ENCODE data around the gene TMEM11.
A peak's percentile ranks its signal among the peaks of the same experiment; 100 is the strongest.
"Not testable (repeated sequence)": the region's sequence is repeated elsewhere in the genome, so short reads cannot be mapped to it uniquely, and the experiment has no call there.

TMEM11 gene

DNA sequence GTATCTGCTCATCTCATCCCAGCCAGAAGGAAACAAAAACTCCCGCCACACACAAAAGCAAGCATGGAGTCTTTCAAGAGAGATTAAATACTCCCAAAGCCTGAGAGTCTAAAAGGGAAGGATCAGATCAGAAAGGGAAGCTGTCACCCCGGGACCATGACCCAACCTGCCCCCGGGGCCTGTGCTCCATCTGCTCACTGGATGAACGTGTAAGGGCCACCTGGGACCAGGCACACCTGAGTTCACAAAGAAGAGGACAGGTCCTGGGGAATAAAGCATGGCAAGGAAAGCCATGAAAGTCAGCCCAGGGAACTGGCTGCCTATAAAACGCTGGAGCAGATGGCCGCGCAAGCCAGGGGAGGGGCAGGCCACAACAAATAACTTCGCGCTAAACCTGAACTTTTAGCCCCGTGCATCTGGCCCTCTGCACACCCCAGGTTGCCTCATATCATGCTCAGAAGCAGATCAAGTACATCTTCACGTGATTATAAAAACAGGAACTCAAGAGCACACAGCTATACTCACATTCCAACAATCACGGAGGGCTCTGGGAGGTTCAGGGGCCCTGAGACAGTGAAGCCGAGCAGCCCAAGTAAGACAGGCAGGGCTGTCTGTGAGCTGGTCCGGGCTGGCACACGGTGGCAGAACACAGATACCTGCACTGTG is 3.4 kb downstream of the TMEM11 start:
- peak; percentile 86 for DNase-seq

DNA sequence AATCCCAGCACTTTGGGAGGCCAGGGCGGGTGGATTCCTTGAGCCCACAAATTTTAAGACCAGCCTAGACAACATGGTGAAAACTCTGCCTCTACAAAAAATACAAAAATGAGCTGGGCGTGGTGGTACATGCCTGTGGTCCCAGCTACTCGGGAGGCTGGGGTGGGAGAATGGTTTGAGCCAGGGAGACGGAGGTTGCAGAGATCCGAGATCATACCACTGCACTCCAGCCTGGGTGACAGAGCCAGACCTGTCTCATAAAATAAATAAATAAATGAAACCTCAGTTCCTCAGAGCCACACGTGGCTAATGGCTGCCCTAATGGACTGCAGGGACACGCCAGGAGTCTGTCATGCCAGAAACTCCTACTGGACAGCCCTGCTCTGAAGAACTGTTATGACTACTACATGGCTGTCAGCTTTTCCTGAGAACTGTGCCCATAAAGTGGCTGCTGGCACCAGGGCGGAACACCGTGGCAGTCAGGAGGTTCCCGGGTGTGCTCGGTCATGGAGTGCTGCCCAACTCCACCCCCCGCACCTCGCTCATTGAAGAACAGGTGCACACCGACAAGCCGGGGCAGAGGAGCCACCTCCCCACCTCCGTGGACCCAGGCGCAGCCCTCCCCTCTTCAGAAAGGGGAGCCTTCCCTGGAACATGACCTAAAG is 4.3 kb downstream of the TMEM11 start:
- no peak for DNase-seq

DNA sequence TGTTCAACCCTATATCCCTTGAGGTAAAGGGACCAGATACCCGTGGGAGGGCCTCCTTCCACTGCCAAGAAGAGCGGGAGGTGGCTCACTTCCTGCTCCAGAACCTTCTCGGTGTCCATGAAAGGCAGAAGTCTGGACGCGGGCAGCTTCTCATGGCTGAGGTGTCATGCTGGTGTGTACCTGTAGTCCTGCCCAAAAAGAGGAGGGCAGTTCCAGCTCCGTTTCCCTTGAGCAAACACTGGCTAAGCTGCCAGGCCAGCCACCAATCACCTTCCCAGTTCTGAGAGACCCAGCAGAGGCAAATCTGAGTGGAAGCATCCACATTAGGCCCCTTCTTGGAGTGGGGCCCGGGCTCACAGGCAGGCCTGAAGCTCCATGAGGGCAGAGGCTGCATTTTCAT is 5.6 kb downstream of the TMEM11 start:
- no peak for DNase-seq

DNA sequence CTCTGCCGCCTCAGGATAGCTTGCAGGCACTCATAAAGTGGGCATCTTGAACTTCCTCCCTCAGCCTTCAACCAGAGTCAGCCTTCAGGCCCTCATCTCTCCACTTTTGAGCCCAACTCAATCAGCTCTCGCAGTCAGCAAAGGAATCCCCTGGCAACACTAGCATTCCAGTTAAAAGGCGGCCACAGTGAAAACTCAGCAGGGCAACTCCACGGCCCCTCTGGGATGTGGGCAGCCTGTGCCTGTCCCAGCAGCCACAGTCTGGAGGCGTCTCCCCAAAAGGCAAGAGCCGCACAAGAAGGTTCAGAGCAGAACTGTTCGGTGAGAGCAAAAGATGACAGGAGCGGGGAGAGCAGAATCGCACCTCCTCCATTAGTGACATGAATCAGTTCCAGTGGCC is 9.0 kb downstream of the TMEM11 start:
- no peak for DNase-seq

DNA sequence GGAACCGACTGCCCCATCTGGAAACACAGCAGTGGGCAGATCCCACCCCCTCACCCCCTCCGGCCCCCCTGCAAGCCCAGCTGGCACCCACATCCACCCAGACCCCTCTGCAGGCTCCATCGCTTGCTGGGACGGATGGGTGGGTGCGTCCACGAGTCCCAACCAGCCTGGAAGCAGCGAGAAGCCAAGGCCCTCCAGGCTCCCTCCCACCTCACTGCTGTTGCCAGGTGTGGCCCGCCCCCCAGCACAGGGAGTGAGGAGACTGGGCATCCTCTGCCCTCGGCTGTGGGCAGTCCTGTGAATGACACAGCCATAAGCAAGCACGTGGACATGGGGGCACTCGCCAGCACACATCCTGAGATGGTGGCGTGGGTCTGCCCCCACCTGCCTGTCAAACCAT is 11.4 kb downstream of the TMEM11 start:
- DNase-seq = no peak

DNA sequence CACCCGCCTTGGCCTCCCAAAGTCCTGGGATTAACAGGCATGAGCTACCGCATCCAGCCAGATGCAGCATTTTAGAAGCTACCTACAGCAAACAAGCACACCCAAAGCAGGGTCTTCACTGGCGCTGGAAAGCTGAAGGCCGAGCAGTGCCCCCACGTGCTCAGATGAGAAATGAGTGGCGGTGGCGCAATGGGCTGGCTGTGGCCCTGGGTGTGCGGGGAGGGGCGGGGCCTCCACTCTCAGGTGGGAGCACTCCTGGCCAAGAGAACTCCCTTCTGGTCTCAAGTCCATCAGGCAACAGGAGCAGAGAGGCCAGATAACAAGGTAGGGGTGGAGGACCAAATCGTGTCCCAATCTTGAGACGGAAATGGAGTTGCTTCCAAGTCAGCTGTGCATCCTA is 12.1 kb downstream of the TMEM11 start:
- DNase-seq = no peak

DNA sequence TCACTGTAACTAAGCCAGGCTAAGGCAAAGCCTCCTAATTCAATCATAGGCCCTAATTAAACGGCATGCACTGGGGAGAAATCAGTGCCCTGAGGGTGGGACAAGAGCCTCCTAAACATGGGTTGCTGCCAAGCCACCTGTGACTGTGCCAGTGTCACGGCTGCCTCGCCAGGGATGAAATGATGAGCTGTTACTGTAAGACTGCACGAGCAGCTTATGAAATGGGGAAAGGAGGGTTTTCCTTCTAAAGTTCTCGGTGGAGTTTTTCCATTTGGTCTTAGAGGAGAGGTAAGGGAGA is 12.7 kb downstream of the TMEM11 start:
- DNase-seq = peak; percentile 82

DNA sequence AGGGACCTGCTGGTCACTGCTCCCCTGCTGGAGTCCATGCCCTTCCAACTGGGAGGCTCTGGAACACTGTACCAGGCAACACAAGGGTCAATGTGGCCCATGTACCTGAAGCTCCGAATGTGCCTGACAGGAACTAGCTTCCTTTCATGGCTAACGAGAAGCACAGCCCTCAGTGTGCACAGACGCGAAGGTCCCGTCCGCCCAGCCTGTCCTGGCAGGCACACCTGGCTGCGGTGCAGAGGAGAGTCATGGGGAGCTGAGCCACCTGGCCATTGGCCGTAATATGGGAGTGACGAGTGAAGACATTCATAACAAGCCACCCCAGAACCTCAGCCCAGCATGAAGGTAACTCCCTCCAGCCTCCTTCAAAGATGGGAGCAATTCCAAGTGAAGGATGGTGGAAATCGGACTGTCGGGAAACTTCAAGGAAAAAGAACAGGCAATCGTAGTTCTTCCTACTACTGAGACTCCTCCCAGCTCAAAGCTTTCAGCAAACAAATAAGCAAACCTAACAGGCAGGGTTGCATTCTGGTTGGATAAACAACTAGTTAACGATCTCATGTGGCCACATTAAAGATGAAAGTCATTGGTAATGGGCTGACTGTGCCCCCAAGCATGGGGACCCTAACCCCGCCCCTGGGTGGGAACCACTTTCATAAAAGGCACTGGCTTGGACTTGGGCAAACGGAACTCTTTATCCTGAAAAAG is 13.2 kb downstream of the TMEM11 start:
- DNase-seq = no peak

DNA sequence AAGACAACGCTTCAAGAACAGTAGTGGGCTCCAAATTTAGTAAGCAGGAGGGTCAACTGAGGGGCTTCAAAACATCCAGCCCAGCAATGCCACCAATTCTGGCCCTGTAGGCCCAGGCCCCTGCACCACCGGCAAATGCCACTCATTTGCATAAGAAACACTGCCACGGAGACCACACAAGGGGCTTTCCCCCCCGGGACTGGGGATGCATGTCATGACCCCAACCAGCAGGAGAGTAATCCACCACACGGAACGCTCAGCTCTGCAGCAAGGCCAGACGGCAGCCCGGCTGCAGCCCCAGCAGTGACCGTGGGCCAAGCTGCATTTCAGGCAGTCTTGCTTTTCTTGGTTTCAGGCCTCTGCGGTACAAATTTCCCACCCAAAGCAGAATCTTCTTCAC is 14.1 kb downstream of the TMEM11 start:
- DNase-seq = no peak

DNA sequence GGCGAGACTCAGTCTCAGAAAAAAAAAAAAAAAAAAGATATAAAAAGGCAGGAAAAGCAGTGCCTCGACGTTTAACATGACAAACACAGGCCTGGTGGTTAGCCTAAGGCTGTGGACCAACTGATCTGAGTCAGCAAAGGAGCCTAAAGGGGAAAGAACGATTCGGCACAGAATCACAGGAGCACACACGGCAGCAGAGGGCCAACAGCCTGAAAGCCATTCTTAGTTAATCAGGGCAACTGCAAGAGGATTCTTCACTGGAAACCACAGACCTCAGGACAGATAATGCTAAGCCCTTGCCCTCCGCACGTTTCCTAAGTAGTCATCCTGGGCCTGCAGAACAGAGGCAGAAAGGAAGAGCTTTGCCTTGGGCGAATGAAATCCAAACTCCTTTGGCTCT is 14.7 kb downstream of the TMEM11 start:
- no peak for DNase-seq

DNA sequence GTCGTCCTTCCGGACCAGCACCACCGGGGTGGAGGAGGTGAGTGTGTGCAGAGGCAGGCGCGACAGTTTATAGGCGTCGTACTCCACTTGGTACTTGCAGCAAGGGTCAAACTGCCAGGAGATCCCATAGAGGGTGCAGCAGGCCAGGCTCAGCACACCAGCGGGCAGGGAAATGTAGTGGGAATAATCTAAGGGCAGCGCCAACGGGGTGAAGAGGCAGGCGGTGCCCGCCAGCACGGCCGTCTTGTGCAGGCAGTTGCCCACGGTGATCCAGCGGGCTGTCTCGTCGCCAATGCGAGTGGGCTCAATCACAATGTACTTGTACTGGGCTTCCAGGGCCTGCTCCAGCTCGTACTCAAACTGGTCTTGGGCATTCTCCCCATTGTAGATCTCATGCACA is 15.6 kb downstream of the TMEM11 start:
- no peak for DNase-seq

DNA sequence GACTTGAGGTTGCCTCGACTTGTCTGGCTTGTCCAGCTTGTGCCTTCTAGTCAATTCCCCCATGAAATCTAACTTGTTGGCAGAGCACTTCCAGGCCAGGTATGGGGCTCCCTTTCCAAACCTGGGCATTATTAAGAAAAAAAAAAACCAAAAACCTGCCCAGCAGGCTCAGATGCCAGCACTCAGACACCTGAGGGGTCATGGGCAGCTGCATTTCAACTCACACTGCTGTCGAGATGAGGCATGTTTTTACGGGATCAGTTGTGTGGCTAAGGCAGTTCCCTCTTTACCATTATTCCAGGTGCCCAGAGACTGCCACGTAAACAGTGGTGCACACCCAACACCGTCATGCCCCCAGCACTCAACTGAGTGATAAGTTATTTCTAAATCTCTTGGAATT is 17.8 kb downstream of the TMEM11 start:
- DNase-seq = no peak

DNA sequence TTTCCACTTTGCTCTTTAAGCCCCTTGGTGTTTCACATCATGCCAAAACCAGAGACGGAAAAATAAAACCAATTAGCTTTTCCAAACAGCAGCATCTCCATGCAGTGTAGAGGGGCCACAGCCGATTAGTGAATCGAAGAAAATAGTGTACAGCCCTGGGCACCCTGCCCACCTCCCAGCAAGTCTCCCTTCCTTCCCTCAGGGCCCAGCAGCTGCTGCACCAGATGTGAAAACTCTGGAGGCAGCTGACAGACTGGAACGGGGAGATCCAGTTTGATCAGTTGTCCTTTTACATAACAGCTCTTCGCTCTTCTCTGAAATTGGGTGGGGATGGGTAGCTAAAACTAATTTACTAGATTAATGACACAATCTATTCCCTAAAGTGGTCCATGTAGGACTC is 19.3 kb downstream of the TMEM11 start:
- peak; percentile 62 for DNase-seq

DNA sequence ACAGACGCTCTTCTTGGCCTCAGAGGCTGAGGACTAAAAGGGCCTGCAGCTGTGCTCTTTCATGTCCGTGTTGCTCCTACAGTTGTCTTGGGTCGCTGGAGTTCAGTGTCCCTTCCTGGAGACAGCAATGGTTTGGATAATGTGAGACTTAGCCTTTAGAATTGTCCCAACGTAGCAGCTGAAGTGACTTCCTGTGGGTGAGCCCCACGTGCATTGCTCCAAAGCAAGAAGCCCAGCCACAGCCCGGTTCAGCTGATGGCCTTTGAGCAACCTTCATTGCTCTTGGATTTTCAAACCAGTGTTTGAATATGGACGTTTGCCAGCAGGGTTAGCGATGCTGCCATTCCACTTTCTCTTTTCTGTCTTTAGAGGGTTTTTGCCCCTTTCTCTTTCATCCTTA is 19.7 kb downstream of the TMEM11 start:
- DNase-seq = peak; percentile 15

DNA sequence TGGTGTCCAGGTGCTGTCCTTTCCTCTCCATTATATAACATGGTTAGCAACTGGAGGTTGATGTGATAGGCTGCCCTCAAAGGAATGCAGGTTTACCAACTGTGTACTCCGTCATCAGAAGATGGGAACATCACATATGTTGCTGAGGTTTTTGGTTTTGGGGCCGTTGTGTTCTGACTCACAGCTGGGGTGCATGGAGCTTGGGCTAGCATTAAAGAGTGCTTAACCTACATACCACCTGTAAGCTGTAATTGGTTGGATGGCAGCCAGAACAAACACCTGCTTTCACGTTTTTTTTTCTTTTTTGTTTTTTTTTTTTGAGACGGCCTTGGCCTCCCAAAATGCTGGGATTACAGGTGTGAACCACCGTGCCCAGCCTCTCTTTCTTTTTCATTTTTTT is 20.9 kb downstream of the TMEM11 start:
- DNase-seq = peak; percentile 57

DNA sequence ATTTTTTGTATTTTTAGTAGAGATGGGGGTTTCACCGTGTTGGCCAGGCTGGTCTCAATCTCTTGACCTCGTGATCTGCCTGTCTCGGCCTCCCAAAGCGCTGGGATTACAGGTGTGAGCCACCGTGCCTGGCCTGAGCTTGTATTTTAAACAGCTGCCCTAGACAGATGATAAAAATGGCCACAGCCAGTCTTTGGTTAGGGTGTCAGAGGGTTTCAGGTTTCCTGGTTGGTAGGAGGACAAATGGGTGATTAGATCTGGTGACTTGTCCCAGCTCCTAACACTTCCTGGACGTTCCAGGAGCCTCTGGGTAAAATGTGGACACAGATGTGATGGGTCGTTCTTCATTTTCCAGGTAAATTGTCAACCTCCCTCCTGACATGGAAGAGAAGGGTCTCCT is 21.5 kb downstream of the TMEM11 start:
- DNase-seq = not testable (repeated sequence)

DNA sequence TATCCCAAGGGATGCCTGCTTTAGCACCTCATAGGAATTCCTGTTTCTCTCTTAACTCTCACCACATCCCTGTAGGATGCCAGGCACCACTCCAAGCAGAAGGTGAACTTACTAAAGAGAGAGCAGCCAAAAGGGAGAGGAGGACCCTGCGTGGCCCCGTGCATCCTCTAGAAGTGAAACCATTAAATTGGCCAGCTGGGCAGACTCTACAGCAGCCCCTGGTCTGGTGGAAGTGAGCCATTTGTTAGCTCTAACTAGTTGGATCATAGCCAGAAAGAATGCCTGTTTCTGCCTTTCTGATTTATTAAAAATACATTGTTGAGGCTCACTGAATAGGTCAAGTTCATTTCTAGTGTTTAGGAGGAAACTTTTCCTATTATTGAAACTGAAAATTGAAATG is 22.3 kb downstream of the TMEM11 start:
- peak; percentile 6 for DNase-seq

DNA sequence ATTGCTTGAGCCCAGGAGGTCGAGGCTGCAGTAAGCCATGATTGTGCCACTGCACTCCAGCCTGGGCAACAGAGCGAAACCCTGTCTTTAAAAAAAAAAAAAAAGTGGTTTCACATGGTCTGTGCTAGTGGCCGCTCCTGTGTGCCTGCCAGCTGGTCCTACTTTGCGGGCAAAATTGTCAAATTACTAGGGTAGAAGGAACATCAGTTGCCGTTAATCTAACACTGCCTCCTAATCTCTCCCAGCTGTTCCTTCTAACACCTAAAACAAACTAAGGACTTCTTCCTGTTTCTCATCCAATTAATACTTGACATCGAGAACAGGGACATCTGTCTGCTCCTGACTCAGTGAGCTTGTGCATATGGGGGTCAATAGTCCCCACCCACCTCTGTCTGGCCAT is 23.9 kb downstream of the TMEM11 start:
- DNase-seq = no peak

DNA sequence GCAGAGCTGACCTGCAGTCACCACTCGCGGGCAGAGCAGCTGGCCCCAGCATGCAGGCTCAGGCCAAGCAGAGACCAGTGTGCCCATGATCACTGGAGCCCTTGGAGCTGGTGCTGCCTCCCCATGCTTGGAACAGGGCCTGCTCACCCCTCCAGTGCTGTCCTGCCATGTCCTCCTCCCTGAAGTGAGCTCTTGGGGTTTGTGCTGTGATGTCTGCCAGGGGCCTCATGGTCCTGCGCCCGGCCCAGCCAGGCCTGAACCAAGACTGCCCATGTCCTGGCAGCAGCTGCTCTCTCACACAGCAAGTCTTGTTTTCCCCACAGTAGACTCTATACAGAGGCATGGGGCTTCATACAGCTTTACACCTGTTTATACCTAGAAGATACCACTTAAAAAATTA is 24.6 kb downstream of the TMEM11 start:
- no peak for DNase-seq

DNA sequence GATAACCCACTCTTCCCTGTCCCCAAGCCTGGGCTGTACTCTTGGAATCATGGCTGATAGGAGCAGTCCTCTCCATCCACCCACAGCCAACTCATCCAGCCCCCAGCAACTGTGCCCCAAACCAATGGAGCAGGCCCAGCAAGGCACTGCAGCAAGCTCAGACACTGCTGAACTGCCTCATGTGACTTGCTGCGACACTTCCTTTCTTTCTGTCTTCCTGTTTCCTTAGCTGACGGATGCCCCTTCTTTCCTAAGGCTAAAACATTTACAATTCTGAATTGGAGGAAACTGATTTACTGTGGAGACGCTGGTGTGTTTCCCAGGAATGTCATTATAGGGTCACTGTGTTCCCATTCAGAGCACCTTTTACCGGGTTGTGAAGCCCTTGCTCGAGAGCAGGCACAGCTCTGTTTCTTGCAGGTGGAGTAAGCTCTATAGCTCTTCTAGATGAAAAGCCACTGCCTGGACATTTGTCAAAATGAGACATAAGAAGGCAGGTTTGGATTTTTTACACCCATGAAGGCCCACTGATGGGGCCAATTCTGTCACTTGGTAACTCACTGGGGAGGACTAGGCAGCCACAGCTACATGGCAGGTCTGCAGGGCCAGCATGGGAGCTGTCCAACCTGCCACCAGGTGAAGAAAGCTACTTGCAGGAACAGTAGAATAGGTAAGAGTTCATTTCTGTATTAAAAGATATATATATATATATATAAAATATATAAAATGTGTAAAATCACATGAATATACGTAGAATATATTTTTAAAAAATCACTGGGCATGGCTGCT is 27.4 kb downstream of the TMEM11 start:
- DNase-seq = no peak

DNA sequence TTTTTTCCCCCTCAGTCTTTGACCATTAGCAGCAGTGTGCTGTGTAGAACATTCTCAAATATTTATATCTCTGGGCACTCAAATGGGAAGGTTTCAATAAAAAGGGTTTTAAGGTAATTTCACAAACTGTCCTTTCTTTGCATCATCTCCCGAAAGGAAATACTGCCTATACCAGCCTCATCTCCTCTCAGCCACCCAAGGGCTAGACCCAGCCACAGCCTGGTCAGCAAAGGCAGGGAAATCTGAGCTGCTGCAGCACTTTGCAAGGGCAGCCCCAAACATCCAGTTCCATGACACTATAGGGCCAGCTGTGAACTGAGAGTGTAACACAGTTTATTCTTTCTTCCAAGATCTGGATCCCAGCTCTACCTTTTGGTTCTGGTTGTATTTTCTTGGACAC is 28.9 kb downstream of the TMEM11 start:
- DNase-seq = no peak

DNA sequence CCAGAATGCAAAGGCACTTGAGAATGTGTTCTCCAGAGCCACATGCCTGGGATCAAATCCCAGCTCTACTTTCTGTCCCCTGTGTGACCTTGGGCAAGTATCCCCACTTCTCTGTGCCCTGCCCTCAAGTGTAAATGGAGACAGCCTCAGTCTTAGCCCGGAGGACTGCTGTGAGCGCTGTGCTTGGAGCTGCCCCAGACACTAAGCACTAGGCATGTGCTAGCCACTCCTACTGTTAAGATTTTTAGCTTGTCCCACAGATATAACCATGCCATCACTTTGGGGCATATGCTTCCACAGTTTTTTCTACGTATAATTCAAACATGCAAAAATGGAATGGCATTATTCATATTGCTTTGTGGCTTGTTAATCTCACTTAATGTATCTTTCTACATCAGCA is 29.4 kb downstream of the TMEM11 start:
- DNase-seq = no peak

DNA sequence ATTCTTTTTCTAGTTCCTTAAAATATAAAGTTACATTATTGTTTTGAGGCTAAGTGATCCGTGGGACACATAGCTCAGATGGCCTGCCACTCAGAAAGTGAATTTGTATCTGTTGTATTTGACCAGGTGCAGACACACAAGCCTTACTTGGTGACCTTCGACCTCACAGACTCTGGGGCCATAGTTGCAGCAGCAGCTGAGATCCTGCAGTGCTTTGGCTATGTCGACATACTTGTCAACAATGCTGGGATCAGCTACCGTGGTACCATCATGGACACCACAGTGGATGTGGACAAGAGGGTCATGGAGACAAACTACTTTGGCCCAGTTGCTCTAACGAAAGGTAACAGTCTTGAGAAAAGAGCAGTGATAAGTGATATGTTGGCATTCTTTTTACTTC is 30.5 kb downstream of the TMEM11 start:
- DNase-seq = no peak
